Muscle of leg (tissue), 16 donors: ENCODE data around the gene PCDHB11. TPM values are rescaled to one million over a fixed set of nuclear protein-coding genes. Genes with fewer than 3 reads are reported as not detected.
"Not testable (repeated sequence)": the region's sequence is repeated elsewhere in the genome, so short reads cannot be mapped to it uniquely, and the experiment has no call there.

Experiments
- DNase-seq: peaks from one replicate; pipeline ENCODE4 v3.0.0; 2013
- H3K27ac ChIP-seq: one replicate; pipeline ENCODE4 v1.5.1; 2013; ENCODE audit warnings: mild to moderate bottlenecking, low read length, control low read depth
- H3K27me3 ChIP-seq: one replicate; pipeline ENCODE4 v1.6.1; 2013; ENCODE audit warnings: low read length; ENCODE audit not compliant: control insufficient read depth, insufficient read depth
- H3K36me3 ChIP-seq: one replicate; pipeline ENCODE4 v1.6.1; 2013; ENCODE audit warnings: low read length; ENCODE audit not compliant: control insufficient read depth, insufficient read depth
- H3K4me1 ChIP-seq: one replicate; pipeline ENCODE4 v1.6.1; 2013; ENCODE audit warnings: low read length; ENCODE audit not compliant: control insufficient read depth, insufficient read depth
- H3K4me3 ChIP-seq: one replicate; pipeline ENCODE4 v1.5.1; 2013; ENCODE audit warnings: low read length, control low read depth
- H3K9me3 ChIP-seq: replicated peaks from 2 replicates; pipeline ENCODE4 v1.6.1; 2013; ENCODE audit warnings: low read depth, low read length; ENCODE audit not compliant: control insufficient read depth
- WGBS: methylation state at CpG from one replicate; pipeline ENCODE4 v1.1.5; 2013; ENCODE audit warnings: missing lambda C conversion rate; ENCODE audit not compliant: insufficient coverage; 5-methylcytosine and 5-hydroxymethylcytosine counted together
- long read RNA-seq, 11 donors: transcript quantifications; one replicate each; lab custom pipeline, GENCODE V29; 2026
- polyA plus RNA-seq, 8 donors: library from polyadenylated mRNA; unstranded; fragments of 120-200 nt; gene quantifications; one replicate each; pipeline versions ENCODE4 v1.2.1 to v1.2.3, GENCODE V29; 2013; ENCODE audit warnings: inconsistent platforms in 1 of 8, low replicate concordance in 1 of 8; ENCODE audit not compliant: insufficient read length in 8 of 8, insufficient read depth in 1 of 8
- total RNA-seq: library from RNA; stranded (reverse); fragments of 120-200 nt; gene quantifications from one replicate; pipeline ENCODE4 v1.2.4, GENCODE V29; 2013

The PCDHB11 gene
- total RNA-seq (4.3 TPM), polyA plus RNA-seq (1 to 10 TPM; 1.9 to 4.1 (median 2.5) TPM)
- long read RNA-seq, donor 1, full-length matches to known transcripts: 1 of 1 reads
- long read RNA-seq, donor 1, partial matches to known transcripts: 0 of 1 reads
- long read RNA-seq, donor 1, other reads (novel, unspliced or antisense): 0 of 1 reads
- long read RNA-seq, donor 2: 0 reads
- long read RNA-seq, donor 3, full-length matches to known transcripts: 4 of 4 reads
- long read RNA-seq, donor 3, partial matches to known transcripts: 0 of 4 reads
- long read RNA-seq, donor 3, other reads (novel, unspliced or antisense): 0 of 4 reads
- long read RNA-seq, donor 4: 0 reads
- long read RNA-seq, donor 5, full-length matches to known transcripts: 6 of 6 reads
- long read RNA-seq, donor 5, partial matches to known transcripts: 0 of 6 reads
- long read RNA-seq, donor 5, other reads (novel, unspliced or antisense): 0 of 6 reads
- long read RNA-seq, donor 6, full-length matches to known transcripts: 2 of 2 reads
- long read RNA-seq, donor 6, partial matches to known transcripts: 0 of 2 reads
- long read RNA-seq, donor 6, other reads (novel, unspliced or antisense): 0 of 2 reads
- long read RNA-seq, donor 7, full-length matches to known transcripts: 7 of 7 reads
- long read RNA-seq, donor 7, partial matches to known transcripts: 0 of 7 reads
- long read RNA-seq, donor 7, other reads (novel, unspliced or antisense): 0 of 7 reads
- long read RNA-seq, donor 8, full-length matches to known transcripts: 2 of 2 reads
- long read RNA-seq, donor 8, partial matches to known transcripts: 0 of 2 reads
- long read RNA-seq, donor 8, other reads (novel, unspliced or antisense): 0 of 2 reads
- long read RNA-seq, donor 9, full-length matches to known transcripts: 3 of 3 reads
- long read RNA-seq, donor 9, partial matches to known transcripts: 0 of 3 reads
- long read RNA-seq, donor 9, other reads (novel, unspliced or antisense): 0 of 3 reads
- long read RNA-seq, donor 10, full-length matches to known transcripts: 5 of 5 reads
- long read RNA-seq, donor 10, partial matches to known transcripts: 0 of 5 reads
- long read RNA-seq, donor 10, other reads (novel, unspliced or antisense): 0 of 5 reads
- long read RNA-seq, donor 11, full-length matches to known transcripts: 5 of 5 reads
- long read RNA-seq, donor 11, partial matches to known transcripts: 0 of 5 reads
- long read RNA-seq, donor 11, other reads (novel, unspliced or antisense): 0 of 5 reads

GRCh38 chr5:141199359-141200235 is at the start of gene PCDHB11:
PCDHB11 (plus strand) TSS chr5:141199627; CDS start chr5:141199775, 148 bp downstream.
- peak; percentile 15 for DNase-seq
- peaks cover 25% of the 10 kb centered on the region for H3K9me3 ChIP-seq
- no peaks in the 10 kb centered on the region for H3K27me3 ChIP-seq
- no peak within 1 kb of the TSS for H3K4me3 ChIP-seq
- H3K27ac ChIP-seq: no peak within 1 kb of the TSS
- no peaks in the 10 kb centered on the region for H3K4me1 ChIP-seq
- H3K36me3 ChIP-seq: no peaks in the 10 kb centered on the region
- WGBS: 32% methylated on average over 16 of the region's 21 CpGs

DNA sequence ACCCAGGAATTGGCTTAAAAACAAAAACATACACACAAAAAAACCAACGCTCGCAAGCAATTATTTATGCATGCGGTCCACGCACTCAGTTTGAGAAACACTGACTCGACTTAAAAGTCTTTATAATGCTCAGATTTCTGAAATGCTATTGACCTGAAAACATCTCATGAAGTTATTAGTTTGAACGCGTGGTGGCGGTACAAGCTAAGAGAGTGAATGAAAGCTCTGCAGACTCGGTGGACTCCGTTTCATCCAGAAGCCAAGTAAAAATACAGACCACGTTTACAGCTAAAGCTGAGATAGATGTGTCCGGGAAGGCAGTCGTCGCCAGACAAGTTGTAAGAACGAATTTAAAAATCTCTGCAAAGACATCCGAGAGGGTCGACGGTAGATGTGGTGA is 49.6 kb upstream of the PCDHB11 start, which contains the start of gene PCDHB6:
Gene PCDHB6 (plus strand): TSS at position 246 of the 400 bp plus-strand sequence. CDS start 201 bp downstream, outside the sequence.
- H3K27me3 ChIP-seq: peaks cover 9% of the 10 kb centered on the region
- WGBS: 10% methylated on average over 12 of the region's 18 CpGs
- no peak within 1 kb of the TSS for H3K4me3 ChIP-seq
- no peaks in the 10 kb centered on the region for H3K4me1 ChIP-seq
- H3K9me3 ChIP-seq: peaks cover 23% of the 10 kb centered on the region
- no peak within 1 kb of the TSS for H3K27ac ChIP-seq
- peak; percentile 11 for DNase-seq
- no peaks in the 10 kb centered on the region for H3K36me3 ChIP-seq

DNA sequence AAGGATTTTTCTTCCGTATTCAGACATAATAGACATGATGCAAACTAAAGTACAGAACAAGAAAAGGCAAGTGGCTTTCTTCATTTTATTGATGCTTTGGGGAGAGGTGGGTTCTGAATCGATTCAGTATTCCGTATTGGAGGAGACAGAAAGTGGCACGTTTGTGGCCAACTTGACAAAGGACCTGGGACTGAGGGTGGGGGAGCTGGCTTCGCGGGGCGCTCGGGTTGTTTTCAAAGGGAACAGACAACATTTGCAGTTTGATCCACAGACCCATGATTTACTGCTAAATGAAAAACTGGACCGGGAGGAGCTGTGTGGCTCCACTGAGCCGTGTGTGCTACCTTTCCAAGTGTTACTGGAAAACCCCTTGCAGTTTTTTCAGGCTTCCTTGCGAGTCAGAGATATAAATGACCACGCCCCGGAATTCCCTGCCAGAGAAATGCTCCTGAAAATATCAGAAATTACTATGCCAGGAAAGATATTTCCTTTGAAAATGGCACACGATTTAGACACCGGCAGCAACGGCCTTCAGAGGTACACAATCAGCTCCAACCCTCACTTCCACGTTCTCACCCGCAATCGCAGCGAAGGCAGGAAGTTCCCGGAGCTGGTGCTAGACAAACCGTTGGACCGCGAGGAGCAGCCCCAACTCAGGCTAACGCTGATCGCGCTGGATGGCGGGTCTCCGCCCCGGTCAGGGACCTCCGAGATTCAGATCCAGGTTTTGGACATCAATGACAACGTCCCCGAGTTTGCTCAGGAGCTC is 49.0 kb upstream of the PCDHB11 start:
- no peak for DNase-seq
- WGBS: 34% methylated on average over 28 of the region's 33 CpGs
- Histone ChIP-seq H3K4me3 (no peak overlapping the region), H3K9me3 (peaks cover 24% of the 10 kb centered on the region), H3K27ac (no peak overlapping the region), H3K36me3 (no peaks in the 10 kb centered on the region), H3K4me1 (no peaks in the 10 kb centered on the region), H3K27me3 (peaks cover 9% of the 10 kb centered on the region)

GRCh38 chr5:141150993-141151325 is 48.5 kb upstream of the PCDHB11 start:
- Histone ChIP-seq H3K4me3 (no peak overlapping the region), H3K36me3 (no peaks in the 10 kb centered on the region), H3K9me3 (peaks cover 29% of the 10 kb centered on the region), H3K27ac (no peak overlapping the region), H3K4me1 (no peaks in the 10 kb centered on the region), H3K27me3 (peaks cover 11% of the 10 kb centered on the region)
- WGBS: 41% methylated on average over 7 of the region's 13 CpGs
- DNase-seq: no peak

GRCh38 chr5:141151632-141152031 is 47.8 kb upstream of the PCDHB11 start:
- H3K27me3 ChIP-seq: peaks cover 16% of the 10 kb centered on the region
- 37% methylated on average over 17 of the region's 41 CpGs for WGBS
- H3K4me1 ChIP-seq, H3K27ac ChIP-seq, DNase-seq, H3K4me3 ChIP-seq, H3K36me3 ChIP-seq: not testable (repeated sequence)
- peaks cover 36% of the 10 kb centered on the region for H3K9me3 ChIP-seq

GRCh38 chr5:141152096-141152495 is 47.3 kb upstream of the PCDHB11 start:
- peaks cover 40% of the 10 kb centered on the region for H3K9me3 ChIP-seq

GRCh38 chr5:141155540-141156374 is 43.7 kb upstream of the PCDHB11 start:
- no peaks in the 10 kb centered on the region for H3K4me1 ChIP-seq
- DNase-seq: no peak
- no peak overlapping the region for H3K4me3 ChIP-seq
- peaks cover 36% of the 10 kb centered on the region for H3K9me3 ChIP-seq
- 30% methylated on average over 10 of the region's 21 CpGs for WGBS
- H3K27me3 ChIP-seq: peaks cover 18% of the 10 kb centered on the region
- no peak overlapping the region for H3K27ac ChIP-seq
- no peaks in the 10 kb centered on the region for H3K36me3 ChIP-seq

More at GRCh38 chr5:141152096-141152495, 47.3 kb upstream of the PCDHB11 start:
- peaks cover 17% of the 10 kb centered on the region for H3K27me3 ChIP-seq
- not testable (repeated sequence) for DNase-seq, H3K4me1 ChIP-seq, H3K36me3 ChIP-seq, H3K27ac ChIP-seq, H3K4me3 ChIP-seq
- WGBS: 25% methylated on average over 28 of the region's 36 CpGs

- not testable (repeated sequence) for H3K4me1 ChIP-seq, DNase-seq, H3K36me3 ChIP-seq, H3K27ac ChIP-seq, H3K4me3 ChIP-seq
- Histone ChIP-seq H3K9me3 (peaks cover 29% of the 10 kb centered on the region), H3K27me3 (peaks cover 11% of the 10 kb centered on the region)
- 30% methylated on average over 19 of the region's 38 CpGs for WGBS
These were observed 42.1 kb upstream of the PCDHB11 start for GRCh38 chr5:141157356-141157755.
